HepG2 (cell line): ENCODE measurements around the gene SIRPB2. TPM values are rescaled to one million over a fixed set of nuclear protein-coding genes. Genes with fewer than 3 reads are reported as not detected.

Experiments used
- BRD4 ChIP-seq: sonication (generic); formaldehyde crosslinking; IDR thresholded peaks from 2 replicates; pipeline ENCODE4 v1.4.0; 2020; ENCODE audit warnings: missing genetic modification reagents
- CBX1 ChIP-seq: IDR thresholded peaks from one replicate; pipeline ENCODE4 v1.6.1; 2016; ENCODE audit warnings: antibody characterized with exemption, low read depth
- DMAP1 ChIP-seq: IDR thresholded peaks from 2 replicates; pipeline ENCODE4 v1.6.1; 2016
- FOXA3 ChIP-seq: IDR thresholded peaks from 2 replicates; pipeline ENCODE4 v1.6.1; 2016; ENCODE audit warnings: missing genetic modification reagents, missing compliant biosample characterization
- GABPA ChIP-seq, 2 experiments: IDR thresholded peaks; 2 replicates each; pipeline ENCODE4 v1.6.1; 2011 to 2016; ENCODE audit warnings: low read depth in 2 of 2, low read length in 1 of 2, missing biosample characterization in 1 of 2, missing genetic modification characterization in 1 of 2
- KDM3A ChIP-seq: IDR thresholded peaks from 2 replicates; pipeline ENCODE4 v1.6.1; 2018; ENCODE audit warnings: low read depth, missing compliant biosample characterization
- MIER3 ChIP-seq: IDR thresholded peaks from 2 replicates; pipeline ENCODE4 v1.6.1; 2016; ENCODE audit warnings: missing compliant biosample characterization, borderline replicate concordance
- NR2F2 ChIP-seq: IDR thresholded peaks from 2 replicates; pipeline ENCODE4 v1.6.1; 2012; ENCODE audit warnings: low read depth, inconsistent platforms, borderline replicate concordance
- PCBP1 ChIP-seq: fragments of 200-400 bp; formaldehyde crosslinking; IDR thresholded peaks from 2 replicates; pipeline ENCODE4 v1.6.1; 2017; ENCODE audit warnings: mild to moderate bottlenecking, low read depth, low read length, borderline replicate concordance
- TBP ChIP-seq: sonication (generic); formaldehyde crosslinking; IDR thresholded peaks from 2 replicates; pipeline ENCODE4 v1.5.0; 2020; ENCODE audit warnings: missing genetic modification reagents
- ZKSCAN1 ChIP-seq: fragments of 150-350 bp; IDR thresholded peaks from 2 replicates; pipeline ENCODE4 v1.6.1; 2014; ENCODE audit warnings: low read length
- ZNF20 ChIP-seq: sonication (generic); formaldehyde crosslinking; IDR thresholded peaks from 2 replicates; pipeline ENCODE4 v1.4.0; 2020; ENCODE audit warnings: mild to moderate bottlenecking, moderate library complexity, missing genetic modification reagents
- ZNF292 ChIP-seq: sonication (generic); formaldehyde crosslinking; IDR thresholded peaks from 2 replicates; pipeline ENCODE4 v1.8.1; 2022; ENCODE audit warnings: mild to moderate bottlenecking, low read depth, missing genetic modification reagents, borderline replicate concordance
- ZNF460 ChIP-seq: sonication (generic); formaldehyde crosslinking; IDR thresholded peaks from 2 replicates; pipeline ENCODE4 v1.5.1; 2020; ENCODE audit warnings: missing genetic modification reagents, mild to moderate bottlenecking, borderline replicate concordance
- ZNF550 ChIP-seq: sonication (generic); formaldehyde crosslinking; IDR thresholded peaks from 2 replicates; pipeline ENCODE4 v1.4.0; 2020; ENCODE audit warnings: mild to moderate bottlenecking, missing genetic modification reagents, borderline replicate concordance
- ZNF614 ChIP-seq: IDR thresholded peaks from 2 replicates; pipeline ENCODE4 v1.6.1; 2018; ENCODE audit warnings: missing biosample characterization, missing genetic modification reagents, inconsistent platforms, borderline replicate concordance
- polyA plus RNA-seq, 8 experiments: library from polyadenylated mRNA; depleted of rRNA in 3 of 8; stranded (reverse) in 7 of 8; unstranded in 1 of 8; fragments of >200 nt; fragmentation: Illumina TruSeq in 4 of 8; extraction: Trizol in 4 of 8; gene quantifications; 2 replicates each; pipeline versions ENCODE4 v1.2.1 to v1.2.3, GENCODE V29; 2011 to 2016; ENCODE audit warnings: low read depth in 4 of 8, missing spikeins in 1 of 8, mixed read lengths in 1 of 8; ENCODE audit not compliant: insufficient read depth in 1 of 8
- total RNA-seq, 5 experiments: library from RNA; depleted of rRNA; stranded (reverse); fragments of >200 nt; fragmentation: Illumina TruSeq; extraction: Trizol; gene quantifications; 2 replicates each; pipeline ENCODE4 v1.2.3, GENCODE V29; 2016; ENCODE audit warnings: low read depth in 1 of 5
- TF ChIP-seq, protein P1 (sequence below): IDR thresholded peaks from 2 replicates; pipeline ENCODE4 v1.4.0; 2020; ENCODE audit warnings: mild to moderate bottlenecking, missing genetic modification reagents
- TF ChIP-seq, protein P2 (sequence below): sonication (generic); formaldehyde crosslinking; IDR thresholded peaks from 2 replicates; pipeline ENCODE4 v1.5.0; 2020; ENCODE audit warnings: mild to moderate bottlenecking, missing genetic modification reagents, borderline replicate concordance
- TF ChIP-seq, protein P3 (sequence below), 2 experiments: fragments of 450-650 bp in 1 of 2; sonication (generic) in 1 of 2; formaldehyde crosslinking; IDR thresholded peaks; 2 replicates each; pipeline versions ENCODE4 v1.5.0 to v1.8.0; 2020 to 2022; ENCODE audit warnings: mild to moderate bottlenecking in 1 of 2, missing genetic modification reagents in 1 of 2

The SIRPB2 gene
- total and polyA plus RNA-seq, 2 of the 13 experiments (the other 11 are each of a cell fraction or from before 2014, with no cell fraction given): not detected

DNA sequence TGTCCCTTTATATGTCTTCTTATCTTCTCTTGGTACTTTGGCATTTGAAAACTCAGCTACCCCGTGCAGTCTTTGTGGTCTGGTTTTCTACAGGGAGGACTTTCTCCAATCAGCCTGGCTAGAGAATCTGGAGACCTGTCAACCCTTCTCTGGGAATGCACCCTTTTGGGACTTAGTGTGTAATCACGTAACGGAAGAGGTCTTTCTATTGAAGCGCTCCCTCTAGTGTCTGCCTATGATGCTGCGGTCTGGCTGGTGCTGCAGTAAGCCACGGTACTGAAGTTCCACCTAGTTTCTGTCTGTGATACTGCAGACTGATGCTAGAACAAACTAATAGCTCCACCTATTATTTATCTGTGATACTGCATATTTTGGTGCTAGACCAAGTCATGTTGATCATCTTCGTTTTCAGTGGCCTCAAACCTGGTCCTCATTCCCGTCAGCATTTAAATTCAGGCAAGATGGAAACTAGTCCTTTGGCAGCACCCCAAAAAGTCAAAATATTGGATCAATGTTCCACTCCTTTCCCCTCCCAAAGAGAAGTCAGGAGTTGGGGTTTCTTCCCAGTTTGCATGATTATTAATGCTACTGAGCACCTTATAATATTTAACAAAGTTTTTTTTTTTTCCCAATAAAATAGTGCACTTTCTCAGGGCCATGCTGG, 12.5 kb upstream of the SIRPB2 start (continued):
- TF ChIP-seq, protein P1, sequence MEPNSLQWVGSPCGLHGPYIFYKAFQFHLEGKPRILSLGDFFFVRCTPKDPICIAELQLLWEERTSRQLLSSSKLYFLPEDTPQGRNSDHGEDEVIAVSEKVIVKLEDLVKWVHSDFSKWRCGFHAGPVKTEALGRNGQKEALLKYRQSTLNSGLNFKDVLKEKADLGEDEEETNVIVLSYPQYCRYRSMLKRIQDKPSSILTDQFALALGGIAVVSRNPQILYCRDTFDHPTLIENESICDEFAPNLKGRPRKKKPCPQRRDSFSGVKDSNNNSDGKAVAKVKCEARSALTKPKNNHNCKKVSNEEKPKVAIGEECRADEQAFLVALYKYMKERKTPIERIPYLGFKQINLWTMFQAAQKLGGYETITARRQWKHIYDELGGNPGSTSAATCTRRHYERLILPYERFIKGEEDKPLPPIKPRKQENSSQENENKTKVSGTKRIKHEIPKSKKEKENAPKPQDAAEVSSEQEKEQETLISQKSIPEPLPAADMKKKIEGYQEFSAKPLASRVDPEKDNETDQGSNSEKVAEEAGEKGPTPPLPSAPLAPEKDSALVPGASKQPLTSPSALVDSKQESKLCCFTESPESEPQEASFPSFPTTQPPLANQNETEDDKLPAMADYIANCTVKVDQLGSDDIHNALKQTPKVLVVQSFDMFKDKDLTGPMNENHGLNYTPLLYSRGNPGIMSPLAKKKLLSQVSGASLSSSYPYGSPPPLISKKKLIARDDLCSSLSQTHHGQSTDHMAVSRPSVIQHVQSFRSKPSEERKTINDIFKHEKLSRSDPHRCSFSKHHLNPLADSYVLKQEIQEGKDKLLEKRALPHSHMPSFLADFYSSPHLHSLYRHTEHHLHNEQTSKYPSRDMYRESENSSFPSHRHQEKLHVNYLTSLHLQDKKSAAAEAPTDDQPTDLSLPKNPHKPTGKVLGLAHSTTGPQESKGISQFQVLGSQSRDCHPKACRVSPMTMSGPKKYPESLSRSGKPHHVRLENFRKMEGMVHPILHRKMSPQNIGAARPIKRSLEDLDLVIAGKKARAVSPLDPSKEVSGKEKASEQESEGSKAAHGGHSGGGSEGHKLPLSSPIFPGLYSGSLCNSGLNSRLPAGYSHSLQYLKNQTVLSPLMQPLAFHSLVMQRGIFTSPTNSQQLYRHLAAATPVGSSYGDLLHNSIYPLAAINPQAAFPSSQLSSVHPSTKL (CRISPR knock-in tag): peak; percentile 64
- no peak for TF ChIP-seq ZNF292
- 0 out of 2 replicates have a peak, but pooled peaks have one; percentile 49 for TF ChIP-seq MIER3 (CRISPR knock-in tag)
- no peak for TF ChIP-seq ZNF20
- TF ChIP-seq ZKSCAN1: peak; percentile 53; the same call in 1 of the 2 replicates
- no peak for TF ChIP-seq NR2F2
- TF ChIP-seq ZNF550: no peak
- no peak for TF ChIP-seq BRD4 (CRISPR knock-in tag)
- TF ChIP-seq, protein P2, sequence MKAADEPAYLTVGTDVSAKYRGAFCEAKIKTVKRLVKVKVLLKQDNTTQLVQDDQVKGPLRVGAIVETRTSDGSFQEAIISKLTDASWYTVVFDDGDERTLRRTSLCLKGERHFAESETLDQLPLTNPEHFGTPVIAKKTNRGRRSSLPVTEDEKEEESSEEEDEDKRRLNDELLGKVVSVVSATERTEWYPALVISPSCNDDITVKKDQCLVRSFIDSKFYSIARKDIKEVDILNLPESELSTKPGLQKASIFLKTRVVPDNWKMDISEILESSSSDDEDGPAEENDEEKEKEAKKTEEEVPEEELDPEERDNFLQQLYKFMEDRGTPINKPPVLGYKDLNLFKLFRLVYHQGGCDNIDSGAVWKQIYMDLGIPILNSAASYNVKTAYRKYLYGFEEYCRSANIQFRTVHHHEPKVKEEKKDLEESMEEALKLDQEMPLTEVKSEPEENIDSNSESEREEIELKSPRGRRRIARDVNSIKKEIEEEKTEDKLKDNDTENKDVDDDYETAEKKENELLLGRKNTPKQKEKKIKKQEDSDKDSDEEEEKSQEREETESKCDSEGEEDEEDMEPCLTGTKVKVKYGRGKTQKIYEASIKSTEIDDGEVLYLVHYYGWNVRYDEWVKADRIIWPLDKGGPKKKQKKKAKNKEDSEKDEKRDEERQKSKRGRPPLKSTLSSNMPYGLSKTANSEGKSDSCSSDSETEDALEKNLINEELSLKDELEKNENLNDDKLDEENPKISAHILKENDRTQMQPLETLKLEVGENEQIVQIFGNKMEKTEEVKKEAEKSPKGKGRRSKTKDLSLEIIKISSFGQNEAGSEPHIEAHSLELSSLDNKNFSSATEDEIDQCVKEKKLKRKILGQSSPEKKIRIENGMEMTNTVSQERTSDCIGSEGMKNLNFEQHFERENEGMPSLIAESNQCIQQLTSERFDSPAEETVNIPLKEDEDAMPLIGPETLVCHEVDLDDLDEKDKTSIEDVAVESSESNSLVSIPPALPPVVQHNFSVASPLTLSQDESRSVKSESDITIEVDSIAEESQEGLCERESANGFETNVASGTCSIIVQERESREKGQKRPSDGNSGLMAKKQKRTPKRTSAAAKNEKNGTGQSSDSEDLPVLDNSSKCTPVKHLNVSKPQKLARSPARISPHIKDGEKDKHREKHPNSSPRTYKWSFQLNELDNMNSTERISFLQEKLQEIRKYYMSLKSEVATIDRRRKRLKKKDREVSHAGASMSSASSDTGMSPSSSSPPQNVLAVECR (CRISPR knock-in tag): no peak; the same call in 1 of the 2 replicates
- peak; percentile 62 for TF ChIP-seq FOXA3 (CRISPR knock-in tag)
- no peak for TF ChIP-seq ZNF460
- peak; percentile 88 for TF ChIP-seq ZNF614 (CRISPR knock-in tag)
- no peak for TF ChIP-seq PCBP1
- TF ChIP-seq, protein P3, sequence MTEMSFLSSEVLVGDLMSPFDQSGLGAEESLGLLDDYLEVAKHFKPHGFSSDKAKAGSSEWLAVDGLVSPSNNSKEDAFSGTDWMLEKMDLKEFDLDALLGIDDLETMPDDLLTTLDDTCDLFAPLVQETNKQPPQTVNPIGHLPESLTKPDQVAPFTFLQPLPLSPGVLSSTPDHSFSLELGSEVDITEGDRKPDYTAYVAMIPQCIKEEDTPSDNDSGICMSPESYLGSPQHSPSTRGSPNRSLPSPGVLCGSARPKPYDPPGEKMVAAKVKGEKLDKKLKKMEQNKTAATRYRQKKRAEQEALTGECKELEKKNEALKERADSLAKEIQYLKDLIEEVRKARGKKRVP (CRISPR knock-in tag; IDR thresholded peaks at IDR 0.05): no peak
- peak; percentile 55; the same call in 1 of the 2 replicates for TF ChIP-seq DMAP1 (CRISPR knock-in tag)
- TF ChIP-seq CBX1: peak; percentile 83
- TF ChIP-seq GABPA (IDR thresholded peaks at IDR 0.05; ENCODE audit: low read depth, low read length): no peak
- peak; percentile 67 for TF ChIP-seq GABPA (CRISPR knock-in tag; IDR thresholded peaks at IDR 0.05; ENCODE audit: low read depth)
- no peak for TF ChIP-seq TBP (CRISPR knock-in tag)
- 0 out of 2 replicates have a peak, but pooled peaks have one; percentile 56 for TF ChIP-seq KDM3A (CRISPR knock-in tag)
